HCT116 (cell line): ENCODE measurements around the gene LINGO1. TPM values are rescaled to one million over a fixed set of nuclear protein-coding genes. Genes with fewer than 3 reads are reported as not detected.

Experiments
- ATAC-seq: fragments of 200-7000 bp; cut with Tn5 transposase; 2 replicates; pipeline ENCODE4 v1.9.1; 2020; ENCODE audit warnings: mild to moderate bottlenecking, moderate library complexity
- BruUV-seq: library from RNA; stranded (reverse); fragments of 400-500 nt; replicated peaks from 2 replicates; lab custom pipeline; 2021; lab: Mats Ljungman, UMichigan
- CTCF ChIA-PET: fragments of 300-600 bp; sonication (Branson Sonifier 250); formaldehyde crosslinking; loops from one replicate; lab custom pipeline; 2021; ENCODE audit warnings: antibody characterized with exemption; lab: Charles Lee
- POLR2A ChIA-PET: fragments of 300-600, 350-600 bp; sonication (Branson Sonifier 250); formaldehyde crosslinking; loops from one replicate; lab custom pipeline; 2021; ENCODE audit warnings: antibody characterized with exemption; lab: Charles Lee
- RAD21 ChIA-PET, 2 experiments: fragments of 300-600 bp; sonication (Branson Sonifier 250); formaldehyde crosslinking; loops; one replicate each; lab custom pipeline; 2023; ENCODE audit warnings: low total read pairs in 2 of 2; ENCODE audit not compliant: uncharacterized antibody in 2 of 2, unreplicated experiment in 2 of 2, low non-redundant PET in 1 of 2; lab: Charles Lee
- DNase-seq: peaks from one replicate; pipeline ENCODE4 v3.0.0-alpha.2; 2010; ENCODE audit warnings: low read depth, low spot score
- H2AFZ ChIP-seq: fragments of 200-600 bp; shearing (Covaris generic), sonication (generic); 2 replicates; pipeline ENCODE4 v1.6.1; 2017; ENCODE audit warnings: low read depth, mixed run types, mixed read lengths, antibody characterized with exemption, low read length; ENCODE audit not compliant: poor library complexity, severe bottlenecking
- H3K27ac ChIP-seq: 2 replicates; pipeline ENCODE4 v1.5.1; 2012; ENCODE audit warnings: low read depth, low read length
- H3K27me3 ChIP-seq: fragments of 200-600 bp; sonication (generic); 2 replicates; pipeline ENCODE4 v1.6.1; 2016; ENCODE audit warnings: mixed run types, low read length, mixed read lengths; ENCODE audit not compliant: insufficient read depth
- H3K36me3 ChIP-seq, 2 experiments: fragments of 200-500 bp in 1 of 2; fragments of 200-600 bp in 1 of 2; sonication (Bioruptor generic) in 1 of 2; sonication (generic) in 1 of 2; 2 replicates each; pipeline versions ENCODE4 v1.5.1 to v1.6.1; 2014 to 2016; ENCODE audit warnings: low read length in 2 of 2, inconsistent platforms in 1 of 2, mixed read lengths in 1 of 2, mixed run types in 1 of 2; ENCODE audit not compliant: insufficient read depth in 2 of 2, control insufficient read depth in 1 of 2
- H3K4me1 ChIP-seq, 2 experiments: fragments of 200-600 bp in 1 of 2; sonication (generic) in 1 of 2; 2 replicates each; pipeline versions ENCODE4 v1.5.1 to v1.6.1; 2012 to 2017; ENCODE audit warnings: low read length in 2 of 2, inconsistent platforms in 1 of 2, mild to moderate bottlenecking in 1 of 2, mixed read lengths in 1 of 2, mixed run types in 1 of 2, moderate library complexity in 1 of 2; ENCODE audit not compliant: insufficient read depth in 2 of 2, control insufficient read depth in 1 of 2
- H3K4me2 ChIP-seq: fragments of 200-600 bp; sonication (generic); 2 replicates; pipeline ENCODE4 v1.6.1; 2017; ENCODE audit warnings: mixed run types, low read length, mixed read lengths
- H3K4me3 ChIP-seq, 2 experiments: fragments of 200-600 bp in 1 of 2; sonication (generic) in 1 of 2; replicated peaks in 1 of 2; 2 replicates each; pipeline ENCODE4 v1.5.1; 2011 to 2016; ENCODE audit warnings: low read length in 2 of 2, control low read depth in 1 of 2, low read depth in 1 of 2, mild to moderate bottlenecking in 1 of 2, mixed read lengths in 1 of 2, mixed run types in 1 of 2
- H3K79me2 ChIP-seq: fragments of 200-600 bp; sonication (generic); 2 replicates; pipeline ENCODE4 v1.6.1; 2017; ENCODE audit warnings: mild to moderate bottlenecking, mixed run types, low read length, moderate library complexity, mixed read lengths; ENCODE audit not compliant: insufficient read depth
- H3K9ac ChIP-seq: fragments of 200-600 bp; sonication (generic); 2 replicates; pipeline ENCODE4 v1.6.1; 2016; ENCODE audit warnings: low read length, mixed read lengths
- H3K9me2 ChIP-seq: fragments of 200-600 bp; sonication (generic), shearing (Covaris generic); 2 replicates; pipeline ENCODE4 v1.6.1; 2017; ENCODE audit warnings: mixed run types, mild to moderate bottlenecking, moderate library complexity; ENCODE audit not compliant: insufficient read depth
- H3K9me3 ChIP-seq, 2 experiments: fragments of 200-500 bp in 1 of 2; fragments of 200-600 bp in 1 of 2; sonication (Bioruptor generic) in 1 of 2; sonication (generic) in 1 of 2; 2 replicates each; pipeline ENCODE4 v1.6.1; 2014 to 2017; ENCODE audit warnings: low read length in 2 of 2, mixed read lengths in 2 of 2, inconsistent platforms in 1 of 2, low read depth in 1 of 2, mild to moderate bottlenecking in 1 of 2, mixed run types in 1 of 2, moderate library complexity in 1 of 2; ENCODE audit not compliant: control insufficient read depth in 1 of 2, insufficient read depth in 1 of 2
- H4K20me1 ChIP-seq: fragments of 200-600 bp; sonication (generic), shearing (Covaris generic); 2 replicates; pipeline ENCODE4 v1.6.1; 2017; ENCODE audit warnings: mixed run types, mild to moderate bottlenecking, moderate library complexity; ENCODE audit not compliant: insufficient read depth
- CBX3 ChIP-seq: IDR thresholded peaks from 2 replicates; pipeline ENCODE4 v1.6.1; 2012; ENCODE audit warnings: low read depth
- CEBPB ChIP-seq: IDR thresholded peaks from 2 replicates; pipeline ENCODE4 v1.6.1; 2012; ENCODE audit warnings: low read depth
- EGR1 ChIP-seq: IDR thresholded peaks from 2 replicates; pipeline ENCODE4 v1.6.1; 2012; ENCODE audit warnings: low read depth
- ELF1 ChIP-seq: IDR thresholded peaks from 2 replicates; pipeline ENCODE4 v1.6.1; 2012; ENCODE audit warnings: low read depth, borderline replicate concordance
- EZH2phosphoT487 ChIP-seq: fragments of 200-600 bp; IDR thresholded peaks from 2 replicates; pipeline ENCODE4 v1.6.1; 2018; ENCODE audit warnings: antibody characterized with exemption, borderline replicate concordance
- JUND ChIP-seq: IDR thresholded peaks from 2 replicates; pipeline ENCODE4 v1.6.1; 2012
- POLR2A ChIP-seq: IDR thresholded peaks from 2 replicates; pipeline ENCODE4 v1.7.0; 2011; ENCODE audit warnings: borderline replicate concordance; ENCODE audit not compliant: insufficient read depth, insufficient read length; ENCODE audit errors: extremely low read depth
- POLR2AphosphoS5 ChIP-seq: IDR thresholded peaks from 2 replicates; pipeline ENCODE4 v1.6.1; 2011; ENCODE audit warnings: mild to moderate bottlenecking, low read depth, low read length, moderate library complexity
- RAD21 ChIP-seq: IDR thresholded peaks from 2 replicates; pipeline ENCODE4 v1.6.1; 2012; ENCODE audit warnings: low read depth, mild to moderate bottlenecking
- SIN3A ChIP-seq: IDR thresholded peaks from 2 replicates; pipeline ENCODE4 v1.6.1; 2012; ENCODE audit warnings: low read depth
- SP1 ChIP-seq: IDR thresholded peaks from 2 replicates; pipeline ENCODE4 v1.6.1; 2012; ENCODE audit warnings: low read depth
- SRF ChIP-seq: IDR thresholded peaks from 2 replicates; pipeline ENCODE4 v1.6.1; 2012; ENCODE audit warnings: low read depth
- TCF7L2 ChIP-seq: IDR thresholded peaks from 2 replicates; pipeline ENCODE4 v1.7.0; 2011; ENCODE audit warnings: borderline replicate concordance, inconsistent platforms; ENCODE audit not compliant: insufficient read depth, insufficient read length; ENCODE audit errors: extremely low read depth
- YY1 ChIP-seq: IDR thresholded peaks from 2 replicates; pipeline ENCODE4 v1.6.1; 2011; ENCODE audit warnings: low read length, low read depth, moderate library complexity, mild to moderate bottlenecking; ENCODE audit not compliant: insufficient replicate concordance; ENCODE audit errors: extremely low read depth
- ZNF274 ChIP-seq: fragments of 200-500 bp; sonication (Bioruptor generic); IDR thresholded peaks from 2 replicates; pipeline ENCODE4 v1.6.1; 2014; ENCODE audit warnings: mild to moderate bottlenecking, low read depth, low read length, inconsistent platforms
- intact Hi-C: fragments of 100-400 bp; cut with micrococcal nuclease; formaldehyde crosslinking; loops from 2 replicates; pipeline ENCODE4 v1.10.0; 2022
- total RNA-seq: library from RNA; stranded (reverse); gene quantifications from one replicate; pipeline ENCODE4 v1.2.1, GENCODE V29; 2021; ENCODE audit not compliant: unreplicated experiment
- TF ChIP-seq, protein P1 (sequence below), 3 experiments: fragments of 200-600 bp in 1 of 3; sonication (generic) in 1 of 3; IDR thresholded peaks in 2 of 3; conservative IDR thresholded peaks in 1 of 3; 2 replicates each; pipeline ENCODE4 v1.5.1; 2012 to 2017; ENCODE audit warnings: low read depth in 2 of 3, low read length in 2 of 3, antibody characterized with exemption in 1 of 3, borderline replicate concordance in 1 of 3, control low read depth in 1 of 3, mild to moderate bottlenecking in 1 of 3, mixed read lengths in 1 of 3, mixed run types in 1 of 3, moderate library complexity in 1 of 3; ENCODE audit not compliant: insufficient read depth in 1 of 3
- TF ChIP-seq, protein P2 (sequence below): IDR thresholded peaks from 2 replicates; pipeline ENCODE4 v1.6.1; 2011; ENCODE audit warnings: mild to moderate bottlenecking, low read length, moderate library complexity; ENCODE audit not compliant: insufficient replicate concordance; ENCODE audit errors: extremely low read depth
- TF ChIP-seq, protein P3 (sequence below): IDR thresholded peaks from 2 replicates; pipeline ENCODE4 v1.6.1; 2012

Gene LINGO1
- total RNA-seq, 1 experiment from 2014 or later = 15.6 TPM

DNA sequence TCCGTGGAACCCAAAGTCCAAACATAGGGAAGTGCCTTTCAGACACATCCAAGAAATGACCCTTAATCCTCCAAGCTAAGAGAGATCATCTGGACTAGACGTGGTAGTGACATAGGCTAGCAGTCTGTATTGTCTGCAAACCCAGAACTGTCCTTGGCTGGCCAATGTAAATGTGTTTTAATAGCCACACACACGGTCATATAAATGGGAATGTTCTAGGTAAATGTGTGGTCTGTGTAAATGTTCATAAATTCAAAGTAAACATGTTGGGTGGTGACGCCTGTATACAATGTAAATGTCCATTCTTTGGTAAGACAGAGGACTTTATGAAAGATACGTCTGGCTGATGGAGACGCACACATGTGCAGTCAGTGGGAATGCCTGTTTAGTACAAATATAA is 16.3 kb upstream of the LINGO1 start:
- BruUV-seq = no TSS peak
- Histone ChIP-seq H3K4me1 (peaks cover 0 to 8% of the 10 kb centered on the region in 2 experiments; a peak in 2 of 4 replicates), H3K4me3 (no peak overlapping the region), H2AFZ (no peak overlapping the region), H3K9me3 (no peaks in the 10 kb centered on the region; a peak in 1 of 4 replicates), H3K9me2 (no peaks in the 10 kb centered on the region), H4K20me1 (no peaks in the 10 kb centered on the region), H3K4me2 (no peak overlapping the region), H3K27me3 (no peaks in the 10 kb centered on the region), H3K9ac (no peak overlapping the region), H3K79me2 (no peaks in the 10 kb centered on the region), H3K36me3 (no peaks in the 10 kb centered on the region), H3K27ac (no peak overlapping the region)
- ChIA-PET CTCF (interaction anchor here (1.0 kb wide), 1 partner anchor 16 kb away, joined by 4 read pairs; the partner anchor contains the start of gene LINGO1), RAD21 (no interaction called here), POLR2A (no interaction called here)
- DNase-seq (no peak), ATAC-seq (no peak)
- intact Hi-C loops = no loop called here
- TF ChIP-seq ZNF274 = no peak
- TF ChIP-seq EGR1 = no peak
- no peak for TF ChIP-seq CBX3
- TF ChIP-seq, protein P1, sequence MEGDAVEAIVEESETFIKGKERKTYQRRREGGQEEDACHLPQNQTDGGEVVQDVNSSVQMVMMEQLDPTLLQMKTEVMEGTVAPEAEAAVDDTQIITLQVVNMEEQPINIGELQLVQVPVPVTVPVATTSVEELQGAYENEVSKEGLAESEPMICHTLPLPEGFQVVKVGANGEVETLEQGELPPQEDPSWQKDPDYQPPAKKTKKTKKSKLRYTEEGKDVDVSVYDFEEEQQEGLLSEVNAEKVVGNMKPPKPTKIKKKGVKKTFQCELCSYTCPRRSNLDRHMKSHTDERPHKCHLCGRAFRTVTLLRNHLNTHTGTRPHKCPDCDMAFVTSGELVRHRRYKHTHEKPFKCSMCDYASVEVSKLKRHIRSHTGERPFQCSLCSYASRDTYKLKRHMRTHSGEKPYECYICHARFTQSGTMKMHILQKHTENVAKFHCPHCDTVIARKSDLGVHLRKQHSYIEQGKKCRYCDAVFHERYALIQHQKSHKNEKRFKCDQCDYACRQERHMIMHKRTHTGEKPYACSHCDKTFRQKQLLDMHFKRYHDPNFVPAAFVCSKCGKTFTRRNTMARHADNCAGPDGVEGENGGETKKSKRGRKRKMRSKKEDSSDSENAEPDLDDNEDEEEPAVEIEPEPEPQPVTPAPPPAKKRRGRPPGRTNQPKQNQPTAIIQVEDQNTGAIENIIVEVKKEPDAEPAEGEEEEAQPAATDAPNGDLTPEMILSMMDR (IDR thresholded peaks at IDR 0.05 in 2 of 3, conservative IDR thresholded peaks at IDR 0.05 in 1 of 3; ENCODE audit: borderline replicate concordance in 1 of 3, insufficient read depth in 1 of 3, low read depth in 2 of 3, low read length in 2 of 3) = no peak
- TF ChIP-seq RAD21 = no peak
- TF ChIP-seq CEBPB = no peak
- no peak for TF ChIP-seq POLR2A
- no peak for TF ChIP-seq EZH2phosphoT487
- TF ChIP-seq, protein P2, sequence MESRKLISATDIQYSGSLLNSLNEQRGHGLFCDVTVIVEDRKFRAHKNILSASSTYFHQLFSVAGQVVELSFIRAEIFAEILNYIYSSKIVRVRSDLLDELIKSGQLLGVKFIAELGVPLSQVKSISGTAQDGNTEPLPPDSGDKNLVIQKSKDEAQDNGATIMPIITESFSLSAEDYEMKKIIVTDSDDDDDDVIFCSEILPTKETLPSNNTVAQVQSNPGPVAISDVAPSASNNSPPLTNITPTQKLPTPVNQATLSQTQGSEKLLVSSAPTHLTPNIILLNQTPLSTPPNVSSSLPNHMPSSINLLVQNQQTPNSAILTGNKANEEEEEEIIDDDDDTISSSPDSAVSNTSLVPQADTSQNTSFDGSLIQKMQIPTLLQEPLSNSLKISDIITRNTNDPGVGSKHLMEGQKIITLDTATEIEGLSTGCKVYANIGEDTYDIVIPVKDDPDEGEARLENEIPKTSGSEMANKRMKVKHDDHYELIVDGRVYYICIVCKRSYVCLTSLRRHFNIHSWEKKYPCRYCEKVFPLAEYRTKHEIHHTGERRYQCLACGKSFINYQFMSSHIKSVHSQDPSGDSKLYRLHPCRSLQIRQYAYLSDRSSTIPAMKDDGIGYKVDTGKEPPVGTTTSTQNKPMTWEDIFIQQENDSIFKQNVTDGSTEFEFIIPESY = no peak
- TF ChIP-seq YY1 = no peak
- no peak for TF ChIP-seq POLR2AphosphoS5
- no peak for TF ChIP-seq JUND
- TF ChIP-seq SIN3A = no peak
- TF ChIP-seq ELF1 = no peak
- no peak for TF ChIP-seq SRF
- TF ChIP-seq, protein P3, sequence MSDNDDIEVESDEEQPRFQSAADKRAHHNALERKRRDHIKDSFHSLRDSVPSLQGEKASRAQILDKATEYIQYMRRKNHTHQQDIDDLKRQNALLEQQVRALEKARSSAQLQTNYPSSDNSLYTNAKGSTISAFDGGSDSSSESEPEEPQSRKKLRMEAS = no peak
- no peak for TF ChIP-seq SP1
- no peak for TF ChIP-seq TCF7L2
